A549 (cell line): Measurements from ENCODE around the gene ATP8A2.

Source experiments
- POLR2A ChIP-seq: IDR thresholded peaks from 2 replicates; pipeline ENCODE4 v1.6.1; 2012; ENCODE audit warnings: mild to moderate bottlenecking, low read length
- TF ChIP-seq, protein P1 (sequence below): fragments of >200 bp; sonication (Bioruptor Twin); formaldehyde crosslinking; IDR thresholded peaks from 3 replicates; pipeline ENCODE4 v1.5.1; 2016

- TF ChIP-seq POLR2A, result no peak
- TF ChIP-seq, protein P1, sequence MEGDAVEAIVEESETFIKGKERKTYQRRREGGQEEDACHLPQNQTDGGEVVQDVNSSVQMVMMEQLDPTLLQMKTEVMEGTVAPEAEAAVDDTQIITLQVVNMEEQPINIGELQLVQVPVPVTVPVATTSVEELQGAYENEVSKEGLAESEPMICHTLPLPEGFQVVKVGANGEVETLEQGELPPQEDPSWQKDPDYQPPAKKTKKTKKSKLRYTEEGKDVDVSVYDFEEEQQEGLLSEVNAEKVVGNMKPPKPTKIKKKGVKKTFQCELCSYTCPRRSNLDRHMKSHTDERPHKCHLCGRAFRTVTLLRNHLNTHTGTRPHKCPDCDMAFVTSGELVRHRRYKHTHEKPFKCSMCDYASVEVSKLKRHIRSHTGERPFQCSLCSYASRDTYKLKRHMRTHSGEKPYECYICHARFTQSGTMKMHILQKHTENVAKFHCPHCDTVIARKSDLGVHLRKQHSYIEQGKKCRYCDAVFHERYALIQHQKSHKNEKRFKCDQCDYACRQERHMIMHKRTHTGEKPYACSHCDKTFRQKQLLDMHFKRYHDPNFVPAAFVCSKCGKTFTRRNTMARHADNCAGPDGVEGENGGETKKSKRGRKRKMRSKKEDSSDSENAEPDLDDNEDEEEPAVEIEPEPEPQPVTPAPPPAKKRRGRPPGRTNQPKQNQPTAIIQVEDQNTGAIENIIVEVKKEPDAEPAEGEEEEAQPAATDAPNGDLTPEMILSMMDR, result no peak
Observed at GRCh38 chr13:25733696-25734435, 362.1 kb downstream of the ATP8A2 start.
